Rectal smooth muscle tissue (tissue), 1 donor: ENCODE measurements around the gene MAML2.

ENCODE experiments used
- H3K27ac ChIP-seq: one replicate; pipeline ENCODE4 v1.7.0; 2013; ENCODE audit warnings: low read depth, low read length, inconsistent platforms
- H3K27me3 ChIP-seq: one replicate; pipeline ENCODE4 v1.7.0; 2013; ENCODE audit warnings: low read length; ENCODE audit not compliant: control insufficient read depth, insufficient read depth
- H3K36me3 ChIP-seq: one replicate; pipeline ENCODE4 v1.7.0; 2013; ENCODE audit warnings: low read length; ENCODE audit not compliant: control insufficient read depth, insufficient read depth
- H3K4me1 ChIP-seq: one replicate; pipeline ENCODE4 v1.7.0; 2013; ENCODE audit warnings: low read length; ENCODE audit not compliant: control insufficient read depth, insufficient read depth
- H3K4me3 ChIP-seq: one replicate; pipeline ENCODE4 v1.7.0; 2013; ENCODE audit warnings: low read length
- H3K9ac ChIP-seq: one replicate; pipeline ENCODE4 v1.7.0; 2013; ENCODE audit warnings: low read length

MAML2 gene

GRCh38 chr11:96086111-96086510 lies 256.9 kb downstream of the MAML2 start:
- no peaks in the 10 kb centered on the region for H3K27me3 ChIP-seq
- H3K9ac ChIP-seq, result no peak overlapping the region
- H3K4me1 ChIP-seq, result no peaks in the 10 kb centered on the region
- no peaks in the 10 kb centered on the region for H3K36me3 ChIP-seq
- no peak overlapping the region for H3K4me3 ChIP-seq
- no peak overlapping the region for H3K27ac ChIP-seq

GRCh38 chr11:96085319-96085930 lies 257.6 kb downstream of the MAML2 start:
- no peaks in the 10 kb centered on the region for H3K4me1 ChIP-seq
- H3K9ac ChIP-seq, result no peak overlapping the region
- H3K27me3 ChIP-seq, result no peaks in the 10 kb centered on the region
- no peak overlapping the region for H3K4me3 ChIP-seq
- H3K36me3 ChIP-seq, result no peaks in the 10 kb centered on the region
- H3K27ac ChIP-seq, result no peak overlapping the region

GRCh38 chr11:96084610-96085318 lies 258.2 kb downstream of the MAML2 start:
- H3K36me3 ChIP-seq, result no peaks in the 10 kb centered on the region
- H3K9ac ChIP-seq, result no peak overlapping the region
- H3K4me1 ChIP-seq, result no peaks in the 10 kb centered on the region
- no peak overlapping the region for H3K27ac ChIP-seq
- H3K4me3 ChIP-seq, result no peak overlapping the region
- no peaks in the 10 kb centered on the region for H3K27me3 ChIP-seq

GRCh38 chr11:96082936-96083335 lies 260.1 kb downstream of the MAML2 start:
- H3K36me3 ChIP-seq, result no peaks in the 10 kb centered on the region
- no peaks in the 10 kb centered on the region for H3K27me3 ChIP-seq
- H3K4me1 ChIP-seq, result no peaks in the 10 kb centered on the region
- H3K27ac ChIP-seq, result no peak overlapping the region
- no peak overlapping the region for H3K4me3 ChIP-seq
- H3K9ac ChIP-seq, result no peak overlapping the region

GRCh38 chr11:96082002-96082899 lies 260.7 kb downstream of the MAML2 start:
- no peaks in the 10 kb centered on the region for H3K4me1 ChIP-seq
- H3K9ac ChIP-seq, result no peak overlapping the region
- H3K36me3 ChIP-seq, result no peaks in the 10 kb centered on the region
- H3K4me3 ChIP-seq, result no peak overlapping the region
- H3K27me3 ChIP-seq, result no peaks in the 10 kb centered on the region
- H3K27ac ChIP-seq, result no peak overlapping the region

GRCh38 chr11:96081561-96081960 lies 261.4 kb downstream of the MAML2 start:
- Histone ChIP-seq H3K36me3 (no peaks in the 10 kb centered on the region), H3K4me3 (no peak overlapping the region), H3K27me3 (no peaks in the 10 kb centered on the region), H3K9ac (no peak overlapping the region), H3K4me1 (no peaks in the 10 kb centered on the region), H3K27ac (no peak overlapping the region)

GRCh38 chr11:96079691-96080090 lies 263.3 kb downstream of the MAML2 start:
- H3K36me3 ChIP-seq, result no peaks in the 10 kb centered on the region
- no peak overlapping the region for H3K4me3 ChIP-seq
- H3K27me3 ChIP-seq, result no peaks in the 10 kb centered on the region
- no peak overlapping the region for H3K27ac ChIP-seq
- no peaks in the 10 kb centered on the region for H3K4me1 ChIP-seq
- no peak overlapping the region for H3K9ac ChIP-seq

- Histone ChIP-seq H3K36me3 (no peaks in the 10 kb centered on the region), H3K4me3 (no peak overlapping the region), H3K27me3 (no peaks in the 10 kb centered on the region), H3K27ac (no peak overlapping the region), H3K4me1 (no peaks in the 10 kb centered on the region), H3K9ac (no peak overlapping the region)
These were observed 267.4 kb downstream of the MAML2 start for GRCh38 chr11:96075532-96075959.

GRCh38 chr11:96074551-96075310 lies 268.3 kb downstream of the MAML2 start:
- Histone ChIP-seq H3K27ac (no peak overlapping the region), H3K9ac (no peak overlapping the region), H3K36me3 (no peaks in the 10 kb centered on the region), H3K4me1 (no peaks in the 10 kb centered on the region), H3K27me3 (no peaks in the 10 kb centered on the region), H3K4me3 (no peak overlapping the region)

GRCh38 chr11:96073536-96073935 lies 269.5 kb downstream of the MAML2 start:
- H3K27ac ChIP-seq, result no peak overlapping the region
- H3K4me3 ChIP-seq, result no peak overlapping the region
- no peaks in the 10 kb centered on the region for H3K36me3 ChIP-seq
- no peaks in the 10 kb centered on the region for H3K4me1 ChIP-seq
- no peak overlapping the region for H3K9ac ChIP-seq
- H3K27me3 ChIP-seq, result no peaks in the 10 kb centered on the region

GRCh38 chr11:96072592-96072991 lies 270.4 kb downstream of the MAML2 start:
- no peaks in the 10 kb centered on the region for H3K27me3 ChIP-seq
- H3K9ac ChIP-seq, result no peak overlapping the region
- H3K4me1 ChIP-seq, result no peaks in the 10 kb centered on the region
- no peak overlapping the region for H3K27ac ChIP-seq
- H3K4me3 ChIP-seq, result no peak overlapping the region
- H3K36me3 ChIP-seq, result no peaks in the 10 kb centered on the region

- Histone ChIP-seq H3K4me3 (no peak overlapping the region), H3K9ac (no peak overlapping the region), H3K27ac (no peak overlapping the region), H3K4me1 (no peaks in the 10 kb centered on the region), H3K27me3 (no peaks in the 10 kb centered on the region), H3K36me3 (no peaks in the 10 kb centered on the region)
These were observed 272.5 kb downstream of the MAML2 start for GRCh38 chr11:96070453-96070852.
